ENCODE results near the gene GPR148.

Gene GPR148

GRCh38 chr2:130749641-130750040, 20.8 kb downstream of the GPR148 start:
- no peak for DNase-seq

- DNase-seq: no peak
Measured at GRCh38 chr2:130754811-130755210, 25.9 kb downstream of the GPR148 start.

- no peak for DNase-seq
Measured at GRCh38 chr2:130755256-130756052, 26.6 kb downstream of the GPR148 start, which contains the start of gene AMER3. AMER3 (plus strand) TSS chr2:130755540; CDS start chr2:130762073, 6,533 bp downstream.

GRCh38 chr2:130756053-130756873, 27.4 kb downstream of the GPR148 start:
- peak; percentile 34 for DNase-seq

GRCh38 chr2:130756874-130757668, 28.2 kb downstream of the GPR148 start:
- no peak for DNase-seq

- DNase-seq: no peak
Measured at GRCh38 chr2:130759906-130760753, 31.3 kb downstream of the GPR148 start.

- DNase-seq: no peak
Measured at GRCh38 chr2:130760754-130761751, 32.2 kb downstream of the GPR148 start.

- DNase-seq: no peak
Measured at GRCh38 chr2:130762031-130762909, 33.4 kb downstream of the GPR148 start.

GRCh38 chr2:130762910-130763385, 34.1 kb downstream of the GPR148 start:
- no peak for DNase-seq

- DNase-seq: no peak
Measured at GRCh38 chr2:130763405-130763804, 34.5 kb downstream of the GPR148 start.

GRCh38 chr2:130764035-130764820, 35.4 kb downstream of the GPR148 start:
- no peak for DNase-seq

- no peak for DNase-seq
Measured at GRCh38 chr2:130764821-130765115, 35.9 kb downstream of the GPR148 start.

- no peak for DNase-seq
Measured at GRCh38 chr2:130765464-130765863, 36.6 kb downstream of the GPR148 start.

- no peak for DNase-seq
Measured at GRCh38 chr2:130766037-130766436, 37.2 kb downstream of the GPR148 start.

GRCh38 chr2:130766711-130767407, 38.0 kb downstream of the GPR148 start:
- no peak for DNase-seq

GRCh38 chr2:130767408-130767775, 38.5 kb downstream of the GPR148 start:
- DNase-seq: no peak

- no peak for DNase-seq
Measured at GRCh38 chr2:130768191-130768855, 39.5 kb downstream of the GPR148 start.
